ENCODE data around the gene SH3GL2.
"Not testable (repeated sequence)": the region's sequence is repeated elsewhere in the genome, so short reads cannot be mapped to it uniquely, and the experiment has no call there.

Gene SH3GL2

DNA sequence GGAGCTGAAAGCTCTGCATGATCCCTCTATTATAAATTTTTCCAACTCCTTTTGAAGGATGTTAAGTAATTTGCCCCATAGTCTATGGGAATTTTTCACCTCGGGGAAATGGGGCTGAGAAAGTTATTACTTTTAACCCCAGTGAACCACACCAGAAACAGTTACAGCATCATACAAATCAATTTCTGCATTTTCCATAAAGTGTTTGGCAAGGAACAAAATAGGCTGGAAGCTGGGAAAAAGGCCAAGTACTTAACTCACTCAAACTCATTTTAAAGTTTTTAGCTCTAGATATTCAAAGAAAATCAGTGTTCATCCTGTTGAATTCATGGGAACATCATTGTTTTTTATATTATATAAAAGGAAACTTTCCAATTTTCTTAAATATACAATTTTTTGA, 160.9 kb downstream of the SH3GL2 start:
- intact Hi-C loops (cut with DNase I) = no loop called here
- DNase-seq = no peak

DNA sequence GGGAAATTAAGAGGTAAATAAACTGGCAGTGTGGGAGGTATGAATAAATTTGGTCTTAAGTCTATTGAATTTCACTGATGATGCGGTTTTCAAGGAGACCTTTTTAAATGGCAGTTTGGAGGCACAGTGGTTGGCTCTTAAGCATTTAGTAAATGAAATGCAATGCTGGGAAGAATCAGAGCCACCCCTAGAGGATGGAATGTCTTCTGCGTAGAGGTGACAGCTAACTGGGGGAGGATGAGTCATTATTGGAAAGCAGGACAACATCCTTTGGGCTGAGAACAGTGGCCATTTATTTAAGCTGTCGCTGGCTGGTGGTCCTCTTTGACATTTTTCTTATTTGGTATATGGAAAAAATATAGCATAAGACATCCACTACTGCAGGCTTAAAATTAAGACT, 163.2 kb downstream of the SH3GL2 start:
- intact Hi-C loops (cut with DNase I) = no loop called here
- DNase-seq = no peak

DNA sequence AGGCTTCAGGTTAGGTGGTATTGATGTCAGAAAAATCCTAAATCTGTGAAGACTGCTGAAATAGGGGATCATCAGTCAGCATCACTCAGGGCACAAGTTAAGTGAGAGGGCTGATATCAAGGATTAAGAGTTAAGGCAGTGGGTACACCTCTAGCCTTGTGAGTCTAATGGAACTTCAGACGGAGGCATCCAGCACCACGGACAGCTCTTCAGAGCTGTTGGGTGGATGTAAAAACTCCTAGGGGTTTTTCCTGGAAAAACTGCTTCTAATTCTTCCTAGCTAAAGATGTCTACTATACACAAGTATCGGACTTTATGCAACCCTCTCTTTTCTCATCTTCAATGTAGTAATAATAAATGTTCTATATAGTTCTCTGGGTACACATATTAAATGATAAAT, 165.9 kb downstream of the SH3GL2 start:
- intact Hi-C loops (cut with DNase I) = no loop called here
- DNase-seq = no peak

DNA sequence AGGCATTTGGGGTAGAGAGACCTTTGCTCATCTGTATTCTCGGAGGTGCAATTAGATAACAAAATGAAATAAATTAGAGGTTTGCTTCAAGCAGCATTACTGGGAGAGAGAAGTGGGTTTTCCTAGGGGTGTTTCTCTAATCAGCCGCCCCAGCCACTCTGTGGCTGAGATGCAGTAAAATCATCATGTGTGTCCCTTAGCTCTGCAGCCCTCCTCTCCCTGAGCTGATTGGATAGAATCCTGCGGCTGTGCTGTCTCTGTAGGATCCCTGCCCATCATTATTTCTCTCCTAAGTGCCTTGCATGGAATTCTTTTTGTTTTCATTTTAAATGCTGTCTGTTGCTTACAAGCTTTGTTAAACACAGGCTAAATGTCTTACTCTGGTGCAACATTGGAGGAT, 171.4 kb downstream of the SH3GL2 start:
- peak in 1 of 10 donors; percentile 81 for DNase-seq
- intact Hi-C loops (cut with DNase I) = no loop called here

DNA sequence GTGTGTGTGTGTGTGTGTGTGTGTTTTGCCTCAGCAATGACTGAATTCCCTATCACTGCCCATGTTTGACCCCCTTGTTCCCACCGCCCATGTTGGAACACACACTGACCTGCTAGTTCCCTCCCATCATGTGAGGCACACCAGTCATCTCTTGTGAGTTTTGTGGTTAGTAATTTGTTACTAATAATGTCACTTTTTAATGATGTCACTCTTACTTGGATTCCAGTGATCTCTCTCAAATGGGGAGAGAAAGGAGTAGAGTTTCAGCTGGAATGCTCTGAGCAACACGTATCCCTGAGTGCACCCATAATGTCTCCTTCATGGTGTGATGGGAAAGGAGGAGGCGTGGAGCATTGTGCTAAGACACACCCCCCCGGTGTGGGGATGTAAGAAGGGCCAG, 172.6 kb downstream of the SH3GL2 start:
- intact Hi-C loops (cut with DNase I) = no loop called here
- no peak for DNase-seq

DNA sequence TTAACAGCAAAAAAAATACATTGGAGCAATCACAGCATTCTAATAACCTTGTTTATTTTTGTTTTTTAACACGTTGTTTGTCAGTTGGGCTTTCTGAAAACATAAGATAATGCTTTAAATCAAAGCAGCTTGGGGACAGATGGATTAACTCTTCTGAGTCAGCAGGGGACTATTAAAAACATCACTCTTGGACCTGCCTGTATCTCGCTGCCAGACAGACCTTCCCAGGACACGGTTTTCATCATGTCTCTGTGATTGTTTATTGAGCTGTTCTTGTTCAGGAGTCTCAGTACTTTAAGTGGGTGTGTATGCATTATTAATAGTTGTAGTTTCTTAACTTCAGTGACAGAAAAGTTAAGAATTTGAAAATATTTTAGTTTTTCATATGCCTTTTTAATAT, 173.2 kb downstream of the SH3GL2 start:
- DNase-seq = no peak
- intact Hi-C loops (cut with DNase I) = no loop called here

DNA sequence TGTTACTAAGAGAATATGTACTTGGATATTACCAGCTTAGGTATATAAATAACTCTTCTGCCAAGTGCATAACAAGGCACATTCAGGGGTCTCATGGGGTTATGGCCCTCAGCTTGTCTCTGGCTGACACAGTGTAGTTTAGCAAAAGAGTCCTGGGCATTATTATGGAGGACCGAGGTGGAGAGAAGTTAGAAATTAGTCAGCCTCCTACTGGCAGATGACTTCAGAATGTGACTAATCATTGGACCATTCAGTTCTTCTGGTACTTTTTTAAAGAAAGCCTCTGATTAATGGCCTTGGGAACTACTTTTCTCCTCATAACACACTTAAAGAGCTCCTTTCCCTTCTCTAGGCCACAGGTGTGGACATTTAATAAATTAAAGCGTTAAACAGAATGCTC, 178.9 kb downstream of the SH3GL2 start:
- DNase-seq = no peak
- intact Hi-C loops (cut with DNase I) = no loop called here

DNA sequence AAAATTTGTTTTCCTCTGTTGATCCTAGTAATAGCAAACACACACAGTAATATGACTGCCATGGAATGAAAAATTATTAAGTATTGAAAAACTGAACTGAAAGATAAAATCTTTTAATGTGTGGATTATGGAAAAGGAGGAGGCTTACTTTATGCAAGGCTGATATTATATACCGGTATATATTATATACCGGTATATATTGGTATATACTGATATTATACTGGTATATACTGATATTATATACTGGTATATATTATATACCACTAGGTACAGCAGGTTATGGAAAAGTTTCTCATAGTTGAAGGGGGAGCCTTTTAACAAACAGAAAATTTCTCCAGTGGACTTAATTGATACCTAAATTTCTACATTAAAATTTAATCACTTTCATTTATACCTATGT, 181.4 kb downstream of the SH3GL2 start:
- DNase-seq = no peak
- intact Hi-C loops (cut with DNase I) = no loop called here

DNA sequence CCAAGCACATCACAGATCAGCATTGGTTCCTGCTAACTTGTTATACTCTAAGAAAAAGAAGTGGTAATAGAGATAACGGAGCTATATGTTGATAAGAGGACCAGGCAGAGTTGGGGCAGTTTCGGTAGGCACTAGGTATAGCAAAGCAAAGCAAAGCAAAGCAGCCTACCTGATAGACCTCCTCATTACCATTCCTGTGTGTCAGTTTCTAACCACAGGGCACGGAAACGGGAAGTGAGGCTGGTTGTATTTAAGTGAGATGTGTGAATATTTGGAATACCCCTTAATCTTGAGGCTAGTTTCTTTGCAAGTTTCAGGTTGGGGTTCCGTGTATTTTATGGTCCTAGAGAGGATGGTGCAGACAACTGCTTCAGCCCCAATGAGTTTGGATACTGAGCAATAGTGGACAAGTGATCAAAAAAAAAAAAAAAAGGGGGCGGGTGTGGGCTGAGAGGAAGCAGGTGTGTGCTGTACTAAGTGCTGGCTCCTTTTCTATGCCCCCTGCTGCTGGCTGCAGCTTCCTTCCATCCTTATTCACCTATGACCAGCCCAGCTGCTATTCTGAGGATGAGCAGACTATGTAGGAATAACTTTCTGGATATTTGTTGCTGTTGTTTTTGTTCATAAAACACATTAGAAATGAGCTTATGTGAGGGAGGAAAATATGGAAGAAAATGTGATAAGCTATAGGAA, 183.3 kb downstream of the SH3GL2 start:
- intact Hi-C loops (cut with DNase I) = no loop called here
- DNase-seq = no peak

DNA sequence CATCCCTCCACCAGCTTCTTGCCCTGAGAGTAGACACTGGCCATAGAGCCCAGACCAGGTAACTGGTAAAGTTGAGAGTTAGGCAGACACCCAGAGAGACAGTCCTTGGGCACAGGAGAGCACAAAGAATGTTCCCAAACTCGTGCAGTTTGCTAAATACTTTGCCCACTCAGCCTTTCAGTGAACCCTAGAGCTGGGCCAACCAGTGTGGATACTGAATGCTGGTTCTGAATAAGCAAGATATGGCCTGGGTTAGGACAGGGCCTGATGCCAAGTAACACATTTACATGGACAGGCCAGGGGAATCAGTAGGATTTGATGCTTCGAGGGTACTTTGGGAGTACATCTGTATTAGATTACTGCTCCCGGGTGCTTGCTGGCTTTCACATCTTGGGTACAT, 185.4 kb downstream of the SH3GL2 start:
- intact Hi-C loops (cut with DNase I) = no loop called here

DNA sequence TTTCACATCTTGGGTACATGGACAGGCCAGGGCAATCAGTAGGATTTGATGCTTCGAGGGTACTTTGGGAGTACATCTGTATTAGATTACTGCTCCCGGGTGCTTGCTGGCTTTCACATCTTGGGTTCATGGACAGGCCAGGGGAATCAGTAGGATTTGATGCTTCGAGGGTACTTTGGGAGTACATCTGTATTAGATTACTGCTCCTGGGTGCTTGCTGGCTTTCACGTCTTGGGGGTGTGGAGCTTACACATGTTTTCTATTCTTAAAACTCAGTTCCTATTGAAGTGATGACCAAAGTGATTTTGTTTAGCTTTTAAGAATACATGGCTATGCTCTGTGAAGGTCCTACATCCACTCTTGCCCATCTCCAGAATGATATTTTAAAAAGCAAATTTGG, 186.3 kb downstream of the SH3GL2 start:
- intact Hi-C loops (cut with DNase I); DNase-seq: not testable (repeated sequence)

More for the DNA sequence above, 185.4 kb downstream of the SH3GL2 start:
- no peak for DNase-seq

DNA sequence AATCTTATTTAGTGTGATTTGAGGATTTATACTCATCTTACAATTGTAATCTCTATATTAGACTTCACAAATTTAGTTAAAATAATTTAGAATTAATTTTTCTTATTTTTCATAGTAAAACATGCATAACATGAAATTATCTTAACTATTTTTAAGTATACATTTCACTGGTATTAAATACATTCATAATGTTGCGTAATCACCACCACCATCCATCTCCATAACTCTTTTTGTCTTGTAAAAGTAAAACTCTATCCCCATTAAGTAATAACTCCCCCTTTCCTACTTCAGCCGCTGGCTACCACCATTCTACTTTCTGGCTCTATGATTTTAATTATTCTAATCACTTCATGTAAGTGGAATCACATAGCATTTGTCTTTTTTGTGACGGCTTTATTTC, 193.4 kb downstream of the SH3GL2 start:
- DNase-seq = no peak
- intact Hi-C loops (cut with DNase I) = no loop called here

DNA sequence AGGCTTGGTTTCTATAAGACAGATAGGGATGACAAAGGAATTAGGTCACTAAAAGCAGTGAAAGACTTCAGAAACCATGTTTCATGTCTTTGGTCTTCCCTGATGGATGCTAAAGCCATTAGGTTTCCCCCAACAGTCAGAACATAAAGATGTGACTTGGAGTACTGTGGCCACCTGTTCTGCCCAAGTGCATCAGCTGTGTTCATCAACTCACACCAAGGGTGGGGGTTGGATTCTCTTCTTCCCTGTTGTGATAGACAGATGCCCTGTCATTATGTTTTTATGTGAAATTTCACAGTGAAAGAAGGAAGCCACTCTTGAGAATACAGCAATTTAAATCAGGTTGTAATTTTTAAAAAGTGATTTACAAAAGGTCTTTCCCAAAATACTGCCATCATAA, 196.8 kb downstream of the SH3GL2 start:
- intact Hi-C loops (cut with DNase I) = no loop called here
- DNase-seq = no peak

DNA sequence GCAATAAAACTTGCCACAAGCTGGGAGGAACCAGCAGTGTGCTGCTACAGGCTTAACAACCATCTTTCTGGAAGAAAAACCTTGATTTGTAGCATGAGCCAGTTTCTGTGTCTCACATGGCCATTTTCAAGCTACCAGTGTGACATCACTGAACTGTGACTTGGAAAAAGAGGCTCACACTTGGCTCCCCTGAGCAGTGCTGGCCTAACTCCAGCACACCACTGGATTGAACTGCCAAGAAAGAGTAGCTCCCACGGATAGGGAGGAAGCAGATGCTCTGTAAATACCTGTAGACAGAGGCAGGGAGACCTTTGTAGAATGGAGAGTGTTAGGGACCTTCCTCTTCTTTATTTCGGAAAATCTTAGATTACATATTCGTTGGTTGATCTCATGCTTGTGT, 197.9 kb downstream of the SH3GL2 start:
- intact Hi-C loops (cut with DNase I) = no loop called here
- DNase-seq = peak in 3 of 10 donors; percentile 68 to 79 (median 76)

DNA sequence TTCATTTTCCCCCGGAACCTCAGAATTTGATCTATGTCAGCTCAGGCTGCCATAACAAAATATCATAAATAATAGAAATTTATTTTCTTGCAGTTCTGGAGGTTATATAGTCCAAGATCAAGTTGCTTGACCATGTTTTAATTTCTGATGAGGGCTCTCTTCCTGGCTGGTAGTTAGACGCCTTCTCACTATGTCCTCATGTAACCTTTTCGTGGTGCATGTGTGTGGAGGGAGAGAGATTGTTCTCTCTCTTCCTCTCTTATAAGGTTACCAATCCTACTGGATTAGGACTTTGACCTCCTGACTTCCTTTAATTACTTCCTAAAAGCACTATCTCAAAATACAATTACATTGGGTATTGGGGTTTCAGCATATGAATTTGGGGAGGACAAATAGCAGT, 198.6 kb downstream of the SH3GL2 start:
- intact Hi-C loops (cut with DNase I) = no loop called here
- no peak for DNase-seq

DNA sequence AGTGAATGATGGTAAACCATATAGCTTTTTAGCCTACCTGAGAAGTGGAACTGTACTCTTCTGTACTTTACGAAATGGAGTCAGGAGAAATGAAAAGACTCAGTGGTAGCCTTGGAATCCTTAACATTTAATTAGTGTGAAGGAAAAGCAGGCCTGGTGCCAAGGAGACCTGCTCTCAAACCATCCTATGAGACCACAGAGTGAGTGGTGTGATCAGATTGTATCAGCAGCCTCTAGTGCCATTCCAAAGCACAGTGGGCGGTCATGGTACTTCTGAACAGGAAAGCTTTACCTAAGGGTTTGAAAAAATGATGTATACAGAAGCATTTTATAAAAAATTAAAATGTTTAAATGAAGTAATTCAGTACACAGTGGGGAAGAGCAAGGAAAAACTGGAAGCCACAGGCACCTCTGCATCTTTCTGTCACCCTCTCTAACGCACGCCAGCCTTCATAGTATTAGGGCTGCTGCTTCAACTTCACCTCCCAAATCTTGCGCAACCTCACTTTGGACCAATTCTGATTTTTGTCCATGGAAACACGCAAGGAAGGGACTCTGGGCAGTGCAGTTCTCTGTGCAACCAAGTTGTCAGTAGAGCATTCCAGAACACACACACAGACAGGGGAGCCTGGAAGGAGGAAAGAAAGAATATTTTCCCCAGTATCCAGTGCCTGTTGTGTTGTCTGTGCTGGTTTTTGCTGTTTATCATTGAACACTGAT, 203.7 kb downstream of the SH3GL2 start:
- no peak for DNase-seq
- intact Hi-C loops (cut with DNase I) = no loop called here

DNA sequence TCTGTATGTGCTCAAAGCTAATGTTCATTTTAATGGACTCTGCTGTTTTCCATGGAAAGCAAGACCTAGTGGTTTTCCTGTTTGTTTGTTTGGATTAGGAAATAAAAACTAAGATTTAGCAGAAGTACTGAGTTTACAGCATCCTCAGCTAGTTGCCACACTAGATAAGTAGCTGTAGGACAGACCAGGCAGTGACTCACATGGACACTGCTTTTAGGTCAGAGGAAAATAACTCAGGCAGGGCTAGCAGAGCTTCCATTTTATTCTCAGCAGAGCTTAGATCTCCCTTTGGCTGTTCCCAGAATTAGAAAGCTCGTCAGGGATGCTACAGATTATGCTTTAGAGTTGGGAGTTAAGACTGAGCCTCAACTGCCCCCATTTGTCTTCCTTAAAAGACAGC, 204.4 kb downstream of the SH3GL2 start:
- intact Hi-C loops (cut with DNase I) = no loop called here
- no peak for DNase-seq

DNA sequence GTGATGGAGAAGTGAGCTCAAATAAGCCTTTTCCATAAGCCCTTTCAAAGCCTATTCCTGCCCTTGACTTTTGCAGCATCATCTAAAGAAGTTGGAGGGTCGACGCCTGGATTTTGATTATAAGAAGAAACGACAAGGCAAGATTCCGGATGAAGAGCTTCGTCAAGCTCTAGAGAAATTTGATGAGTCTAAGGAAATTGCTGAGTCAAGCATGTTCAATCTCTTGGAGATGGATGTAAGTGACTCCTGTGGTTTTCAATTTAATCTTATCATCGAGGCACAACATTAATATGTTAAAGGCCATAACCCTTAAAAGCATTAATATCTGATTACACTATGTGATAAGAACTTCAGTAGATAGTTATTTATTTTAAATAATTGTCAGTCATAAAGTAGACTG, 210.4 kb downstream of the SH3GL2 start:
- no peak for DNase-seq
- intact Hi-C loops (cut with DNase I) = no loop called here

DNA sequence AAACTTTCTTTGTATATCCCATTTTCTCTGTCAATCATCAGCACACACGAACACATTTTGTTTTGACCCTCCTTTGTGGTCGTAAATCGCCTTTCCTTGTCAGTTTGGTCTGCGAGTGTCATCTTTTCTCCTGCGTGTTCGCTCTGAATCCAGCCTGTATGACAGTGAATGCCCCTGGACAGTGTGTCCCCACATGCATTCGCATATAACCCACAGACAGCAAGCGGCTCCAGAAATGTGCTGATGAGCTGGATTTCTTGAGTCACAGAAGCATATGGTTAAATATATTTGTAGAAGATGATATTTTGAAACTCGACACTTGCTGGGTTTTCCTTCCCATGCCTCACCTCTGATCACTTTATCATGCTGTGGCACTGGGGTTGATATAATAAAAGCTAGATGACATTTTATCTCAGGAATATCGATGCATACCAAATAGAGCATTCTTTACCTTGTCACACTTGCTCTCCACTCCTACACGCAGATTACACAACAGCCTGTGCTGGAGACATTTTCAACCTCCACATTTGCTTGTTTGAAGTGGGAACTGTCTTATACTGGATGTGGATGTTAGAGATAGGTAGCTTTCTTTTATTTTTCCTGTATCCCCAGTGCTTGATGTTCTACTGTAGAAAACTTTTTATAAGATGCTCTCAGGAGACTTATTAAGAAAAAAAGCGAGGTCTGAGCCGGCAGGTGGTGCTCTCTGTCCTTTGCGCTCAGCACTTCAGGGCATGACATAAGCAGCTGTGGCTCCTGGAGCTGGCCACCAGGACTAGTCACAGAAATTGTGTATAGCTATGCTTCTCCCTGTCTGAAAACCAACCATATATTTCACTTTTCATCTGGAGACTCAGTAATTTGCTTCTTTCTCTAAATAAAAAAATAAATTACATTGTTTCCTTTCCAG, 215.1 kb downstream of the SH3GL2 start:
- intact Hi-C loops (cut with DNase I) = loop anchor here (10.0 kb wide), 1 partner anchor 219 kb away; the partner anchor contains the start of gene SH3GL2
- peak in 3 of 10 donors; percentile 41 to 83 (median 74) for DNase-seq

DNA sequence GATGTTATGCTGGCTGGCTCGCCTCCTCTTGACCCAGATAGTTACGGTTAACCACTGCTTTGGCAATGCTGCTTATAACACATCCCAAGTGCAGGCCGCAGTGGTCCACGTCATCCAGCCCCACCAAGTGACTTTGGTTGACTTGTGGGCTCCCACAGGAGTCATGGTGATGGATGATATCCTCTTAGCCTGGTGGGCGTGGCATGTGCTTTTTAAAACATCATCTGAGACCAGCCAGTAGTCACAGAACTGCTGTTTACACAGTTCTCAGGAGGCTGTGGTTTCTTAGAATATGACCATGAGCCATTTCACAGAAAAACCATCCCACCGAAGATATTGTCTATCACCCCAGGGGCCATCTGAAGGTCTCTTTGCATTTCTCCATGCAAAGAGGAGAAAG, 216.9 kb downstream of the SH3GL2 start:
- DNase-seq = no peak
- intact Hi-C loops (cut with DNase I) = loop anchor here (10.0 kb wide), 1 partner anchor 221 kb away; the partner anchor contains the start of gene SH3GL2

DNA sequence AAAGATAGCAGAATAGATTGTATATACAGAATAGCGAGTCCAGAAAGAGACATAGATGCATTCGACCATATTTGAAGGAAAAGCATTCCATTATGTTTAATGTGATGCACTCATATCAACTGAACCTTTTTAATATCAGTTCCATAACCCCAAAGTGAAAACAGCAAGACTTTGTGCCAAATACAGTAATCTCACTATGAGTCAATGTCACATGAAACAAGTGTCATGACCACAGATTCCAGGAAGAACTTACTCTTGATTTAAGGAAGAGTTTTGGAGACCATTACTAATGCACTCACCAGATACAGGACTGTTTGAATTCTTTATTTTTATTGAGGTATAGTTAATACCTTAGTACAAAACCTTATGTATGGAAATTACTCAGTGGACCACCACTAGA, 220.5 kb downstream of the SH3GL2 start:
- intact Hi-C loops (cut with DNase I) = loop anchor here (10.0 kb wide), 1 partner anchor 225 kb away; the partner anchor contains the start of gene SH3GL2
- no peak for DNase-seq
